HepG2 (cell line): ENCODE results near the gene JMJD8. TPM values are rescaled to one million over a fixed set of nuclear protein-coding genes. Genes with fewer than 3 reads are reported as not detected.

Source experiments
- ATAC-seq: fragments of 200-7000 bp; cut with Tn5 transposase; 3 replicates; pipeline ENCODE4 v1.9.1; 2020; ENCODE audit warnings: mild to moderate bottlenecking, moderate library complexity
- BruUV-seq: library from RNA; stranded (reverse); fragments of 400-500 nt; replicated peaks from 2 replicates; lab custom pipeline; 2021; lab: Mats Ljungman, UMichigan
- CTCF ChIA-PET: fragments of 300-600 bp; formaldehyde crosslinking; extraction: SDS; loops from one replicate; lab custom pipeline; 2021; ENCODE audit warnings: low total read pairs, inconsistent platforms, low intra/inter-chr PET ratio; lab: Yijun Ruan, JAX
- POLR2A ChIA-PET: fragments of 350-600 bp; sonication (Branson Sonifier 250); formaldehyde crosslinking; loops from one replicate; lab custom pipeline; 2020; ENCODE audit warnings: antibody characterized with exemption, inconsistent platforms; lab: Yijun Ruan, JAX
- DNase-seq: peaks from one replicate; pipeline ENCODE4 v3.0.0-alpha.2; 2015; ENCODE audit warnings: low spot score
- FAIRE-seq: peaks from 3 replicates; lab custom pipeline; 2011; peaks lifted over from hg19 to GRCh38; lab: Jason Lieb, UNC
- H2AFZ ChIP-seq: one replicate; pipeline ENCODE4 v1.6.1; 2011; ENCODE audit warnings: low read length, inconsistent platforms
- H3K27ac ChIP-seq: fragments of 300-600 bp; 3 replicates; pipeline ENCODE4 v1.8.0; 2011; ENCODE audit warnings: mixed run types, mild to moderate bottlenecking, mixed read lengths, low read length, inconsistent platforms; ENCODE audit not compliant: insufficient read depth; ENCODE audit errors: extremely low read length
- H3K27me3 ChIP-seq, 2 experiments: fragments of 200-600 bp in 1 of 2; 2 replicates in 1 of 2; 3 replicates in 1 of 2; pipeline versions ENCODE4 v1.6.0 to v1.8.0; 2011; ENCODE audit warnings: low read length in 2 of 2, mild to moderate bottlenecking in 2 of 2, moderate library complexity in 2 of 2, inconsistent platforms in 1 of 2; ENCODE audit not compliant: insufficient read depth in 2 of 2, control insufficient read depth in 1 of 2
- H3K36me3 ChIP-seq, 2 experiments: fragments of 200-600 bp in 1 of 2; replicated peaks in 1 of 2; 2 replicates in 1 of 2; 3 replicates in 1 of 2; pipeline versions ENCODE4 v1.5.1 to v1.8.0; 2011; ENCODE audit warnings: low read length in 2 of 2, inconsistent platforms in 1 of 2; ENCODE audit not compliant: insufficient read depth in 2 of 2, control insufficient read depth in 1 of 2
- H3K4me1 ChIP-seq: 2 replicates; pipeline ENCODE4 v1.5.1; 2012; ENCODE audit warnings: low read length, inconsistent platforms; ENCODE audit not compliant: insufficient read depth
- H3K4me2 ChIP-seq: 2 replicates; pipeline ENCODE4 v1.6.0; 2011; ENCODE audit warnings: low read depth, low read length, inconsistent platforms
- H3K4me3 ChIP-seq, 3 experiments: fragments of 200-600 bp in 1 of 3; sonication (generic), shearing (Covaris generic) in 1 of 3; replicated peaks in 1 of 3; 2 replicates each; pipeline ENCODE4 v1.5.1; 2011 to 2016; ENCODE audit warnings: low read length in 3 of 3, inconsistent platforms in 2 of 3, low read depth in 2 of 3, mild to moderate bottlenecking in 2 of 3, control low read depth in 1 of 3, mixed read lengths in 1 of 3; ENCODE audit not compliant: insufficient read depth in 1 of 3
- H3K79me2 ChIP-seq: one replicate; pipeline ENCODE4 v1.6.1; 2011; ENCODE audit warnings: low read length, inconsistent platforms; ENCODE audit not compliant: insufficient read depth
- H3K9ac ChIP-seq: 2 replicates; pipeline ENCODE4 v1.6.0; 2011; ENCODE audit warnings: mild to moderate bottlenecking, low read depth, low read length, inconsistent platforms; ENCODE audit not compliant: insufficient read depth
- H3K9me3 ChIP-seq: 2 replicates; pipeline ENCODE4 v1.5.1; 2012; ENCODE audit warnings: mild to moderate bottlenecking, low read length
- H4K20me1 ChIP-seq: 2 replicates; pipeline ENCODE4 v1.6.0; 2011; ENCODE audit warnings: inconsistent platforms, mild to moderate bottlenecking, low read length, moderate library complexity; ENCODE audit not compliant: insufficient read depth
- AGO1 ChIP-seq: fragments of 200-400 bp; formaldehyde crosslinking; IDR thresholded peaks from 2 replicates; pipeline ENCODE4 v1.6.1; 2017; ENCODE audit warnings: mild to moderate bottlenecking, low read depth, low read length, moderate library complexity; ENCODE audit not compliant: poor library complexity, severe bottlenecking
- AGO2 ChIP-seq: fragments of 200-400 bp; formaldehyde crosslinking; optimal IDR thresholded peaks from 2 replicates; pipeline ENCODE3; 2017; ENCODE audit warnings: mild to moderate bottlenecking, low read depth, low read length, moderate library complexity
- AHDC1 ChIP-seq: sonication (generic); formaldehyde crosslinking; IDR thresholded peaks from 2 replicates; pipeline ENCODE4 v1.5.1; 2020; ENCODE audit warnings: mild to moderate bottlenecking, missing genetic modification reagents, borderline replicate concordance
- ARNT ChIP-seq: fragments of 450-650 bp; IDR thresholded peaks from 2 replicates; pipeline ENCODE4 v1.6.1; 2017
- FOXO1 ChIP-seq: sonication (generic); formaldehyde crosslinking; IDR thresholded peaks from 2 replicates; pipeline ENCODE4 v1.4.0; 2020; ENCODE audit warnings: missing genetic modification reagents
- HMG20B ChIP-seq: conservative IDR thresholded peaks from 2 replicates; pipeline ENCODE4 v1.6.1; 2016; ENCODE audit warnings: missing genetic modification reagents, missing compliant biosample characterization
- MTA3 ChIP-seq: sonication (generic); formaldehyde crosslinking; IDR thresholded peaks from 2 replicates; pipeline ENCODE4 v1.4.0; 2020; ENCODE audit warnings: missing genetic modification reagents
- PBX2 ChIP-seq: IDR thresholded peaks from 2 replicates; pipeline ENCODE4 v1.6.1; 2016; ENCODE audit warnings: control low read depth
- POLR2A ChIP-seq, 2 experiments: IDR thresholded peaks; 2 replicates each; pipeline ENCODE4 v1.6.1; 2011; ENCODE audit warnings: low read depth in 2 of 2, low read length in 2 of 2, mild to moderate bottlenecking in 1 of 2, moderate library complexity in 1 of 2; ENCODE audit not compliant: insufficient read depth in 1 of 2
- PRDM4 ChIP-seq: sonication (generic); formaldehyde crosslinking; IDR thresholded peaks from 2 replicates; pipeline ENCODE4 v1.9.0; 2021; ENCODE audit warnings: missing genetic modification reagents, borderline replicate concordance
- PRPF4 ChIP-seq: fragments of 200-400 bp; formaldehyde crosslinking; IDR thresholded peaks from 2 replicates; pipeline ENCODE4 v1.6.1; 2016; ENCODE audit warnings: low read length, low read depth; ENCODE audit not compliant: poor library complexity, severe bottlenecking
- REXO4 ChIP-seq: sonication (generic); formaldehyde crosslinking; IDR thresholded peaks from 2 replicates; pipeline ENCODE4 v1.8.0; 2022; ENCODE audit warnings: missing genetic modification reagents, mild to moderate bottlenecking, borderline replicate concordance
- RORA ChIP-seq: sonication (generic); formaldehyde crosslinking; IDR thresholded peaks from 2 replicates; pipeline ENCODE4 v1.5.0; 2020; ENCODE audit warnings: mild to moderate bottlenecking, missing genetic modification reagents, moderate library complexity
- ZNF124 ChIP-seq: sonication (generic); formaldehyde crosslinking; IDR thresholded peaks from 2 replicates; pipeline ENCODE4 v1.4.0; 2020; ENCODE audit warnings: missing genetic modification reagents
- ZNF44 ChIP-seq: sonication (generic); formaldehyde crosslinking; IDR thresholded peaks from 2 replicates; pipeline ENCODE4 v1.5.1; 2020; ENCODE audit warnings: mild to moderate bottlenecking, missing genetic modification reagents
- WGBS: methylation state at CpG from one replicate; pipeline ENCODE4 v1.1.6; 2017; ENCODE audit warnings: low lambda C conversion rate; 5-methylcytosine and 5-hydroxymethylcytosine counted together
- in situ Hi-C: cut with HindIII; loops from 2 replicates; pipeline ENCODE4 v1.10.0; 2017; ENCODE audit warnings: low pct_unique_long_range_greater_than_20kb; ENCODE audit not compliant: extremely low pct_ligation_motif_present
- intact Hi-C: fragments of 100-400 bp; cut with micrococcal nuclease; formaldehyde crosslinking; loops from one replicate; pipeline ENCODE4 v1.10.0; 2022; ENCODE audit not compliant: unreplicated experiment
- polyA plus RNA-seq, 8 experiments: library from polyadenylated mRNA; depleted of rRNA in 3 of 8; stranded (reverse) in 7 of 8; unstranded in 1 of 8; fragments of >200 nt; fragmentation: Illumina TruSeq in 4 of 8; extraction: Trizol in 4 of 8; gene quantifications; 2 replicates each; pipeline versions ENCODE4 v1.2.1 to v1.2.3, GENCODE V29; 2011 to 2016; ENCODE audit warnings: low read depth in 4 of 8, missing spikeins in 1 of 8, mixed read lengths in 1 of 8; ENCODE audit not compliant: insufficient read depth in 1 of 8
- total RNA-seq, 5 experiments: library from RNA; depleted of rRNA; stranded (reverse); fragments of >200 nt; fragmentation: Illumina TruSeq; extraction: Trizol; gene quantifications; 2 replicates each; pipeline ENCODE4 v1.2.3, GENCODE V29; 2016; ENCODE audit warnings: low read depth in 1 of 5
- TF ChIP-seq, protein P1 (sequence below): sonication (generic); formaldehyde crosslinking; IDR thresholded peaks from 2 replicates; pipeline ENCODE4 v1.8.0; 2022; ENCODE audit warnings: mild to moderate bottlenecking, missing genetic modification reagents, moderate library complexity

The JMJD8 gene
- total and polyA plus RNA-seq, 2 of the 13 experiments (the other 11 are each of a cell fraction or from before 2014, with no cell fraction given), result 2.6 to 11.8 TPM

- no peak overlapping the region for H3K27ac ChIP-seq
- H3K4me1 ChIP-seq, result peaks cover 23% of the 10 kb centered on the region
- H3K27me3 ChIP-seq, result peaks cover 0 to 3% of the 10 kb centered on the region in 2 experiments; a peak in 1 of 5 replicates
- ATAC-seq (no peak), DNase-seq (no peak), FAIRE-seq (no peak)
- no peak overlapping the region for H3K4me3 ChIP-seq
- no peaks in the 10 kb centered on the region for H3K36me3 ChIP-seq
- ChIA-PET POLR2A (interaction anchor here (2.2 to 2.6 kb wide), 2 partner anchors 9 to 16 kb away, joined by 7 to 14 read pairs; partner anchors contain the start of gene CIAO3), CTCF (no interaction called here)
- H3K9me3 ChIP-seq, result no peaks in the 10 kb centered on the region
- WGBS, result 49% methylated on average over 6 of the region's 7 CpGs
- no peak overlapping the region for H3K4me2 ChIP-seq
- BruUV-seq, result no TSS peak
- no peaks in the 10 kb centered on the region for H3K79me2 ChIP-seq
- H2AFZ ChIP-seq, result no peak overlapping the region
- in situ Hi-C loops, result no loop called here
- intact Hi-C loops, result no loop called here
- H4K20me1 ChIP-seq, result no peaks in the 10 kb centered on the region
- H3K9ac ChIP-seq, result no peak overlapping the region
- TF ChIP-seq, protein P1, sequence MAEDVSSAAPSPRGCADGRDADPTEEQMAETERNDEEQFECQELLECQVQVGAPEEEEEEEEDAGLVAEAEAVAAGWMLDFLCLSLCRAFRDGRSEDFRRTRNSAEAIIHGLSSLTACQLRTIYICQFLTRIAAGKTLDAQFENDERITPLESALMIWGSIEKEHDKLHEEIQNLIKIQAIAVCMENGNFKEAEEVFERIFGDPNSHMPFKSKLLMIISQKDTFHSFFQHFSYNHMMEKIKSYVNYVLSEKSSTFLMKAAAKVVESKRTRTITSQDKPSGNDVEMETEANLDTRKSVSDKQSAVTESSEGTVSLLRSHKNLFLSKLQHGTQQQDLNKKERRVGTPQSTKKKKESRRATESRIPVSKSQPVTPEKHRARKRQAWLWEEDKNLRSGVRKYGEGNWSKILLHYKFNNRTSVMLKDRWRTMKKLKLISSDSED (CRISPR knock-in tag), result no peak
- TF ChIP-seq FOXO1 (no peak), AHDC1 (CRISPR knock-in tag) (no peak), ZNF44 (no peak), PRPF4 (no peak), PBX2 (CRISPR knock-in tag) (no peak), POLR2A (IDR thresholded peaks at IDR 0.05; ENCODE audit: insufficient read depth in 1 of 2, low read depth in 2 of 2, low read length in 2 of 2) (0 out of 4 replicates have a peak, but pooled peaks of 1 of the 2 experiments have one; percentile 17), AGO2 (peak; percentile 67), REXO4 (CRISPR knock-in tag) (no peak), MTA3 (CRISPR knock-in tag) (no peak), PRDM4 (CRISPR knock-in tag) (no peak), AGO1 (peak; percentile 52), HMG20B (CRISPR knock-in tag) (no peak), ARNT (no peak), ZNF124 (no peak), RORA (no peak)
Measured at GRCh38 chr16:725041-725376, 40.9 kb upstream of the JMJD8 start.
